ENCODE results near the gene MYO3B. TPM values are rescaled to one million over a fixed set of nuclear protein-coding genes. Genes with fewer than 3 reads are reported as not detected.

The MYO3B gene, protein sequence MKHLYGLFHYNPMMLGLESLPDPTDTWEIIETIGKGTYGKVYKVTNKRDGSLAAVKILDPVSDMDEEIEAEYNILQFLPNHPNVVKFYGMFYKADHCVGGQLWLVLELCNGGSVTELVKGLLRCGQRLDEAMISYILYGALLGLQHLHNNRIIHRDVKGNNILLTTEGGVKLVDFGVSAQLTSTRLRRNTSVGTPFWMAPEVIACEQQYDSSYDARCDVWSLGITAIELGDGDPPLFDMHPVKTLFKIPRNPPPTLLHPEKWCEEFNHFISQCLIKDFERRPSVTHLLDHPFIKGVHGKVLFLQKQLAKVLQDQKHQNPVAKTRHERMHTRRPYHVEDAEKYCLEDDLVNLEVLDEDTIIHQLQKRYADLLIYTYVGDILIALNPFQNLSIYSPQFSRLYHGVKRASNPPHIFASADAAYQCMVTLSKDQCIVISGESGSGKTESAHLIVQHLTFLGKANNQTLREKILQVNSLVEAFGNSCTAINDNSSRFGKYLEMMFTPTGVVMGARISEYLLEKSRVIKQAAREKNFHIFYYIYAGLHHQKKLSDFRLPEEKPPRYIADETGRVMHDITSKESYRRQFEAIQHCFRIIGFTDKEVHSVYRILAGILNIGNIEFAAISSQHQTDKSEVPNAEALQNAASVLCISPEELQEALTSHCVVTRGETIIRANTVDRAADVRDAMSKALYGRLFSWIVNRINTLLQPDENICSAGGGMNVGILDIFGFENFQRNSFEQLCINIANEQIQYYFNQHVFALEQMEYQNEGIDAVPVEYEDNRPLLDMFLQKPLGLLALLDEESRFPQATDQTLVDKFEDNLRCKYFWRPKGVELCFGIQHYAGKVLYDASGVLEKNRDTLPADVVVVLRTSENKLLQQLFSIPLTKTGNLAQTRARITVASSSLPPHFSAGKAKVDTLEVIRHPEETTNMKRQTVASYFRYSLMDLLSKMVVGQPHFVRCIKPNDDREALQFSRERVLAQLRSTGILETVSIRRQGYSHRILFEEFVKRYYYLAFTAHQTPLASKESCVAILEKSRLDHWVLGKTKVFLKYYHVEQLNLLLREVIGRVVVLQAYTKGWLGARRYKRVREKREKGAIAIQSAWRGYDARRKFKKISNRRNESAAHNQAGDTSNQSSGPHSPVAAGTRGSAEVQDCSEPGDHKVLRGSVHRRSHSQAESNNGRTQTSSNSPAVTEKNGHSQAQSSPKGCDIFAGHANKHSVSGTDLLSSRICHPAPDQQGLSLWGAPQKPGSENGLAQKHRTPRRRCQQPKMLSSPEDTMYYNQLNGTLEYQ (N-terminal part only)
- not detected for polyA plus RNA-seq (2012; ENCODE audit: insufficient read depth, insufficient read length)

DNA sequence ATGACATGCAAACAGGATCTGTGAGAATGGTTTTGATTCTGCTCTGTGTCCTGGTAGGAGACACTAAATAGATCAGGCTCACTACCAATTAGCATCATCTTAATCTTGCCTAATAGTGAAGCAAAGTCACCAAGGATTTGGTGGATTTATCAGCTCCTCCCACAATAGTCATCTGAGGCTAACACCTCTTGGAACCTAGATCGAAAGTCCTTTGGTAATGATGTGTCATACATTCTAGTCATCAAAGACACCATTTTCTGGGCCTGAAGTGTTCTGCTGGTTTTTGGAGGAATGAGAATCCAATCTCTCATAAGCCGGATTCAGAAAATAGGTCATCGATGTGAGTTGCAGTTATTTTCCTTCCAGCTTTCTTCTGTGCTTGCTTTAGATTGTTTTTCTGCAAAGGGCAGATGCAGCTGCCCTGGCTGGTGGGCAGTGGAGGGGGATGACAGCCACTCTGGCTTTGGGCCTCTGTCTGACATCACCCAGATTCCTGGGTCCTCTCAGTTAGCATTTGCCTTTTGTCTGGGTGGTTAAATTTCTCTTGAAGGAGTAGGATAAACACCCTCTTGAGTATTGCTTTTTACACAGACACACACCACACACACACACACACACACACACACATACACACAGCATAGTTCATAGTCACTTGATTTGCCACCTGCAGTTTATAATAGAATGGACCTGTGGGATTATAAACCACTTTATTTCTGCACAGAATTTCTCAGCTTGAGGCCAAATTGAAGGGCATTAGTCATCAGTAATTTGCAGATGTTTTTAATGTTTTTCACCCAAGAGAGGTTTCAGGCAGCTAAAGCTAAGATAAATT lies at the start of gene MYO3B:
MYO3B (plus strand) TSS at position 198 of the 832 bp plus-strand sequence; CDS start at position 339, 141 bp downstream.
- H3K4me3 ChIP-seq (ENCODE audit: low read length), result no peak within 1 kb of the TSS
- no peak for DNase-seq (ENCODE audit: low read depth, low spot score)

DNA sequence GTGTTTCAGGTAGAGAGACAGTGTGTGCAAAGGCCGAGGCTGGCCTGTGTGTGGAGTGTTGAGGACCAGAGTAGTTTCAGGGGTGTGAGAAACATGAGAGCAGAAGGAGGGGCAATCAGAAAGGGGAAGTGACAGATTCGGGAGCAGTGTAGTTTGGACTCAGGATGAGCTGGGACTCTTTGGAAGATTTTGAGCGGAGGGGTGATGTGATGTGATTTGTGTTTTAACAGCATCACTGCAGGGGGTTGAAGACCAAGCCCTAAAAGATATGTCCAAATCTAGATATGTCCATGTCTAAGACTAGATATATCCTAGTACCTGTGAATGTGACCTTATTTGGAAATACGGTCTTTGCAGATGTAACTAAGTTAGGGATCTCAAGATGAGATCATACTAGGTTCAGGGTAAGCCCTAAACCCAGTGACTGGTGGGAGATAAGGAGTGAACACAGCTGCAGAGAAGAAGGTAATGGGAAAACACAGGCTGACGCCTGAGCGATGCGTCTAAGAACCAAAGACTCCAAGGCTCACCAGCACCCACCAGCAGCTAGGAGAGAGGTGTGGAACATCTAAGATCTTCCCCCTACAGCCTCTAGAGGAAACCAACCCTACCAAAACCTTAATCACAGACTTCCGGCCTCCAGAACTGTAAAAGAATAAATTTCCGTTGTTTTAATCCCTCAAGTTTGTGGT lies 38.5 kb upstream of the MYO3B start:
- H3K4me3 ChIP-seq (ENCODE audit: low read length), result peak overlapping the region; percentile 1; the same call in 1 of the 2 replicates
- DNase-seq (ENCODE audit: low read depth, low spot score), result peak; percentile 80

DNA sequence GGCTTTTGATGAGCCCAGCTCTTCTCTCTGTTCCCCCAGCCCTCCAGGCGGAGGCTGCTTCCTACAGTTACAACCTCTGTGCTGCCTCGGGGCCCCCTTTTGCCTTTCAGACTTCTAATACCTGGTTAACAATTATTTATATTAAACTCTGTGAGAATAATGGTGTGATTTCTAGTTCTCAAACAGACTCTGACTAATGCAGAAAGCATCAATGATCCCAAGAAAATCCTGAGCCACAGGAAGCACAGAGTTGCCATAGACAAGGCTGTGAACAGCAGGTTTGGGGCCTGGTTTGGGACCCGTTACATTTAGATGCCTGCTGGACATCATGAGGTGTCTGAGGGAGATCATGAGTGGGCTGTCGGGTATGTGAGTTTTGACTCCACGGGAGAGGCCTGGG lies 37.4 kb upstream of the MYO3B start:
- DNase-seq (ENCODE audit: low read depth, low spot score), result no peak
- no peak overlapping the region for H3K4me3 ChIP-seq (ENCODE audit: low read length)

DNA sequence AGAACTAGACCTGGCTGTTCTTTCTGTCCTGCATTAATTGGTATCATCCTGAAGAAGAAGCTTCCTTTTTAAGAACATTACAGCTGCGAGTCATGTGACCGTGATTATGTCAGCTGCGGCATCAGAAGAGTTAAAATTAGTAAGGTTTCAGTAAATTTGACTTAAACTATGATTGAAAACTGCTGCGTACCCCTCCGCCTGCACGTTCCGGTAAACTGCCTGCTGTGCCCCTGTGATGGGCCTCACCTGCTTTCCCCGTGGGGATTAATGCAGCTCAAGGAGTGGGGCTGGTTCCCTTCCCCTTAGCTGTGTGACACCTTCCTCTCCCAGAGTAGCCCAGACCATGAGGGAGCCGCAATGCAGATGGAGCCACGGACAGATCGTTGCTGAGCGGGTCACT lies 36.1 kb upstream of the MYO3B start:
- no peak overlapping the region for H3K4me3 ChIP-seq (ENCODE audit: low read length)
- DNase-seq (ENCODE audit: low read depth, low spot score), result no peak

DNA sequence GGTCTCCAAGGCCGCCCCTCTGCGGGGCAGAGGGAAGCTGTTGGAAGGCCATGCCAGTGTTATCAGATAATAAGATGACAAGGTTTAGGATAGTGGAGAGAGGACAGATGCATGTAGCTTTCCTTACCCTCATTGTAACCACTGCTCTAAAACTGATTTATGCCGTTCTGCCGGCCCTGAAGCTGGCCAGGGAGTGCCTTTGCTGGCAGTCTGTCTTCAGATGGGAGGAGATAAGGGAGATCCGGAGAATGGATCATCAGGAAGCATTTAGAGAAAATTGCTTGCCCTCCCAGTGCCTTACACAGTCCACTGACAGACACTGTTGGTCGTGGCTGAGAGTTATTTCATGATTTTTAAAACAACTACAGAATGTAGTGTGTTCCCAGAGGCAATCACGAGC lies 35.4 kb upstream of the MYO3B start:
- H3K4me3 ChIP-seq (ENCODE audit: low read length), result no peak overlapping the region
- no peak for DNase-seq (ENCODE audit: low read depth, low spot score)

DNA sequence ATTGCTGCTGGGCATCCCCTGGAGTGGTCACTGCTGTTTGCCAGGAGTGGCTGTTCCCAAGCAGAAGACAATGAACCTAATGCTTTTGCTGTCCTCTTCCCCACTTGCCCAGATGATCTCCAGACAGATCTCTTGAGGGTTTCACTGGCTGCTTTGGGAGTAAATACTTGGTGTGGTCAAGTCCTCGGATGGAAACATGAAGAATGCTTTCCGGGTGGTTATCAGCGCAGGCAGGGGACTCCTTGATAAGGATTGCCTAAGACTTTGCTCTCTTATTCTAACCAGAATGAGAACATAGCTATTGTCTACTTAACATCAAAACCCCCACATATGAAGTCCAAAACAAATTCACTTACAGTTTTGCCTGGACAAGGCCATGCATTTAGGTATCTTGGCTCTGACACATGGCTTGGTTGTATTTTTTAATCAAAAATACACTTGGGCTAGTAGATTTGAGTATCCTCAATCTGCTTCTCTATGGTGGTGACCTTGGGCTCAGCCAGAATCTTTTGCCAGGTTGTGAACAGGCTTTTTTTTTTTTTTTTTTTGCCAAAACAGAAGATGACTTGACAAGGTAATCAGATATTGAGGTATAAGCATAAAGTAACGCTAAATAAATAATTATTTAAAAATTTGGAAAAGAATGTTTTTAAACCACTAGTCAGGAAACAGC lies 34.8 kb upstream of the MYO3B start:
- no peak overlapping the region for H3K4me3 ChIP-seq (ENCODE audit: low read length)
- DNase-seq (ENCODE audit: low read depth, low spot score), result no peak

DNA sequence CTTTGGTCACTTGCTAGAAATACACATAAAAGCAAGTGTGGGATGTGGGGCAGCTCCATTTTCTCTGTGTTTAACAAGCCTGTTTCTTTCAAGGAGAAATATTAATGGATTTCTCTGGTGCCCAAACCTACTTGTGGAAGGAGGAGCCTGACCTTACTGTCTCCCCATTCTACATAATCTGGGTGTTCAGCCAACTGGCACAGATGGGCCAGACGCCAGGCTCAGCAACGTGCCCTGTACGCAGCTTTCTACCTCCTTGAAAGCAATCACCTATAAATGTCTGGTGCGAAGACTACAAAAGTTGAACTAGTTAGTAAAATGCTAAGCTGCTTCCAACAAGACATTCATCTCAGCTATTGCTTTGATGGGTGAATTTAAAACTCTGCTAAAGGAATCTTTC lies 33.2 kb upstream of the MYO3B start:
- H3K4me3 ChIP-seq (ENCODE audit: low read length), result no peak overlapping the region
- DNase-seq (ENCODE audit: low read depth, low spot score), result no peak

DNA sequence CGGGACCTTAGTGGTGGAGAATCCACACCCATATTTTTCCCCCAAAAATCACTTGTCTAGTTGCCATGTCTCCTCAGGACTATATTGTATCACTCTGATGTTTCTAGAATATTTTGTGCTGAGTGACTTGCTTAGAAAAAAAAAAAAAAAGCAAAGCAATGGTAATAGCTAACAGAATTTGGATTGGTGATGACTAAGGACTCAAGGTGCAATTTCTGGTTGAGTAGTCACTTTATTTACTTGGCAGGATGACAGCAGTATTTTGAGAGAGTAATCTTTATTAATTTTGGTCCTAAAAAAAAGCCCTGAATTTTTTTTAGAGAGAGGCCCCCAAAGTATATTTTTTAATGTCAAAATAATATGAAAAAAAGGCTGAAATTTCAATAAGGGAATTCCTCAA lies 32.8 kb upstream of the MYO3B start:
- no peak overlapping the region for H3K4me3 ChIP-seq (ENCODE audit: low read length)
- DNase-seq (ENCODE audit: low read depth, low spot score), result no peak

DNA sequence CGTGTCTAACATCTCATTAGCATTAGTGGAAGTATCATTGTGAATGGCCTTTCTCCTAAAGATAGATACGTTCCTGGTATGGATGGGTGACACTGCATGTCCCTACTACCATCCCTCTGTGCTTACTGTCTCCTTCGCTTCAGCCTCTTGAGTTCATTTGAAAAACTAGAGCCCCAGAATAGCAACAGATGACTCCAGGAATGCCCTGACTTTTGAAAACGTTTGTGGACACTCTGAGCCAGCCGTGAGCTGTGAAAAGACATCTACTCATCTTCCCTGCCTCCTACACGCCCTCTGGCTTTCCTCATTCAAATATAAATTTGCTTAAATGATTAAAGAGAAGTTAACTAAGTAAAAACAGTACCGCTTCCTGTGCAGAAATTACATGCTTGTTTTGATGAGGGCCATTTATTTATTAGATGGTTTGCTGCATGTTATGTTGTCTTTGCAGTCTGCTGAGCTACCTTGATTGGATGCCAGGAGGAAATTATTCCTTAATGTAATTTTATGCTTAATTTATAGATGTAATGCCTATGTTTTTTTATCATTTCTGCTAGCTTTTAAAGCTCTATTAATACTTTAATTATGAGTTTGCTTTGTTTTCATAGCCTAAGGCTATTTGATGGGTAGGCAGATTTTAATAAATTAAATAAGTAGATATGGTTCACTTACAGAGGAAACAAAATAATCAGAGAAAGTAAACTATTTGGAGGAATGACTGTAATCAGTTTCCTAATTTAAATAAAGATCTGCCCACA lies 32.1 kb upstream of the MYO3B start:
- H3K4me3 ChIP-seq (ENCODE audit: low read length), result no peak overlapping the region
- peak; percentile 18 for DNase-seq (ENCODE audit: low read depth, low spot score)

DNA sequence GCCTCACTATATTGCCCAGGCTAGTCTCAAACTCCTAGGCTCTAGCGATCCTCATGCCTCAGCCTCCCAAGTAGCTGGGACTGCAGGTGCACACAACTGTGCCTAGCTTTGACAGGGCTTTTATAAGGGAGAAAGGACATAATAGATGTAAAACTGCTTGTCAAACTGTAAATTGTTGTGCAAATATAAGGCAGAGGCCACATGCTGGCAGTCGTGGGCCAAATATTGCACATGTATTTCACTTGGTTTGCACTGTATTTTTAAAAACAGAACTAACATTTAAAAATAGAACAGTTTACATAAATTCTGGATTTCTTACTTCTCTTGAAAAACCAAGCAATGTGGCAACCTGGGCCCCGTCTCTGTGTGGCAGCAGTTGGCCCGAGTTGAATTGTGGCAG lies 31.2 kb upstream of the MYO3B start:
- no peak overlapping the region for H3K4me3 ChIP-seq (ENCODE audit: low read length)
- DNase-seq (ENCODE audit: low read depth, low spot score), result no peak

DNA sequence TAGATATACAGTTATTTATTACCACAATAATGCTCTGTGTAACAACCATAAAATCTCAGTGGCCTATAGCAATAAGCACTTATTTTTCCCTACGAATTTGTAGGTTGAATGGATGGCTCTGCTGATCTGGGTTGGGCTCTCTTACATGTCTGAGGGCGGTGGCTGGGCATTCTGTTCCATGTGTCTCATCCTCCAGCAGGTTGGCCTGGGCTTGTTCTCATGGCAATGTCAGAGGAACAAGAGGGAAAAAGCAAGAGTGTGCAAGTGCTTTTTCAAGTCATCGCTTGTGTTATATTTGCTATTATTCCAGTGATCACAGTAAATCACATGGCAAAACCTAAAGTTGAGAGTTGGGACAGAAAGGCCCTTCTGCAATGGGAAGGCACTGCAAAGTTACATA lies 30.4 kb upstream of the MYO3B start:
- no peak overlapping the region for H3K4me3 ChIP-seq (ENCODE audit: low read length)
- no peak for DNase-seq (ENCODE audit: low read depth, low spot score)

DNA sequence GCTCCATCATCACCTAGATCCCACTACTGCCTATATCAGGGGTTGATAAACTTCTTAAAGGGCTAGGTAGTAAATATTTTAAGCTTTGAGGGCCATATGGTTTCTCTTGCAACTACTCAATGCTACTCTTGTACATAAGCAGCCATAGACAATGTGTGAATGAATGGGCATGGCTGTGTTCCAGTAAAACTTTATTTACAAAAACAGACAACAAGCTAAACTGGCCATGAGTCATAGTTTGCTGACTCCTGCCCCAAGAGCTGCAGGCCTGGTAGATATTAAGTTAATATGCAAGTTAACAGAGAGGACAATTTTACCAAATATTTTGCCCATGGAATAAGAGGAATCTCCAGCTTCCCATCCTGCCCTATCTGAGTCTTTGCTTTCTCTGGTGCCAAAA lies 29.8 kb upstream of the MYO3B start:
- no peak overlapping the region for H3K4me3 ChIP-seq (ENCODE audit: low read length)
- DNase-seq (ENCODE audit: low read depth, low spot score), result no peak

DNA sequence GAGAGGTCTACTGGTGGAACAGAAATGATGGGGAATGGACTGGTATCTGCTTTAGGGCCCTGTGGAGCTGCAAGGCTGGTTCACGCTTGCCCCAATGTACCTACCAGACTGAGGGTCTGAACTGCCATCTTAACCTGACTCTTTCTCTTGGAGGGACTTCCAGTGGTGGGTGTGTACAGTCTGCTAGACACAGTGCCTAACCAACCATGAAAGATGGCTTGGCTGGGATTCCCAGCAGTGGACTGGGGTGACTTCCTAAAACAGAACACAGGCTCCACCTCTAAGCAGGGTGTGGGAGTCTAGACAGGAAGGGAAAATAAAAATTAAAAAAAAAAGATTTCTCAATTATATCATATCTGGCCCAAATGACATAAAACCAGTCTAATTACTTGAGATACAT lies 25.5 kb upstream of the MYO3B start:
- no peak overlapping the region for H3K4me3 ChIP-seq (ENCODE audit: low read length)
- DNase-seq (ENCODE audit: low read depth, low spot score), result no peak

DNA sequence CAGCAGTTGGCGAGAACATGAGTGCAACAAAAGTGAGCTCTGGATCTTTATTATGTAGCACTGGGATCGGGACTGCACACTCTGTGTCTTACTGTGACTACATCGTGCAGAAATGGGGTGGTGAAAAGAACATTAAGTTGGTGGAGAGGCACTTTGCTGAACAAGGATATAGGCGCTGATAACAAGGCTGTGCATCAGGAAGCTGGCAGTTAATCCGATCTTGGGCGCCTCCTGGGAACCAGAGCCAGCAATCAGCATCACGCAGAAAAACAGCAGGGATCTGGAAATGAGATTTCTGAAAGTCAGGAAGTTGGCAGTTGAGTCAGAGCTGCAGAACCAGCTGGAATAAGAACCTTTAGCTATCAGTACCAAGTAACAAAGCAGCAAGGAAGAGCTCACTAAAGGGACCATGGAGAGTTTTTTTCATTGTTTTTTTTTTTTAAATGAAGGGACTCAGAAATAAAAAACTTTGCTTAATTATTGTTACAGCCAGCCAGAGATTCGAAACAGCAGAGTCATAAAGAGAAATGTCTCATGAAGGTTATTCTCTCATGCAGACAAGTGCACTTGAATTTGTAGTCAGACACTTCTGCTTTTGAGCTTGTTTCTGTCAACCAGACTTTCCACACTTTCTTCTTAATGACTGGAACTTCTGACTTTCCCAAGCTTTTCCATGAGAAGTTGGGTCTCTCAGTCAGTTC lies 22.8 kb upstream of the MYO3B start:
- H3K4me3 ChIP-seq (ENCODE audit: low read length), result no peak overlapping the region
- DNase-seq (ENCODE audit: low read depth, low spot score), result no peak

DNA sequence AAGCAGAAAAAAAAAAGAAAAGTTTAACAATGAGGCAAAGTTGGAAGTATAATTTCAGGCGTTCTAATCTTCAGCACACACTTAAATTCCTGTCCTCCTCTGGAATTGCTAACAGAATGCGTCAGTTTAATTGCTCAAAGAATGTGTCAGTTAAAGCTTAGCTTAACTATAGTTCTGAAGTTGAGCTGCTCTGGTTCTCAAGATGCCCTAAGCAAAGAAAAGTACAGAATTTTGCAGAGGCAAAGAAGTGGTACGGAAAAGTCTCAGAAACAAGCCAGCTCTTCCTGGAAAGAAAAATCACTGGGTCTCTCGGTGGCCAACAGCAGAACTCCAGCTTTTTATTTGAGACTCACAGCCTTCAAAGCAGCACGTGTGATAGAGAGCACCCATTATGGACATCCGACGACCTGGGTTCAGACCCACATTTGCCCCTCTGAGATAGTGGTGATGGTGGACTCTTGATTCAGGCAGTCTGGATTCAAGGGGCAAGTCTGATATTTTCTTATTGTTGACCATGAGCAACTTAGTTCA lies 22.2 kb upstream of the MYO3B start:
- no peak overlapping the region for H3K4me3 ChIP-seq (ENCODE audit: low read length)
- no peak for DNase-seq (ENCODE audit: low read depth, low spot score)

DNA sequence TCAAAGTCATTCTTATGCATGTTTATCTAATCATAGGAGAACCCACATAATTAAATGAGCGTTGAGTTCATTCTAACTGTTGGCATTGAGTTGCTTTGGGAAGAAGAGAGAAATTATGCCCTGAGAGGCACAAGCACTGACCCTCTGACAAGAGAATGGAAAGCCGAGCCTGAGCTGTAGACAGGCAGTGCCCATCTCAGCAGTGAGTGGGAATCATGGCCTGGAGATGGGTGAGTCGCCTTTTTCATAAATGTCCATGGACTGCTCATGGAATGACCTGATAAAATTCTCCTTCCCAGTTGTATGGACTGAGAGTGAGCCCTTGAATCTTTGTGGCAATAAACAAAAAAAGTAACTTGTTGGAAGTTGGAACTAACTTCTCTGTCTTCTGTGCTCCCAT lies 21.4 kb upstream of the MYO3B start:
- H3K4me3 ChIP-seq (ENCODE audit: low read length), result no peak overlapping the region
- no peak for DNase-seq (ENCODE audit: low read depth, low spot score)
